NCI-H1436 treated with DMSO at 0.1 percent for 48 hours (cell line): ENCODE measurements around the gene AP5Z1.

Experiments used
- DNase-seq: peaks from one replicate; lab custom pipeline; 2025; lab: John Stamatoyannopoulos, UW

Gene AP5Z1

GRCh38 chr7:4766666-4767519, 8.5 kb upstream of the AP5Z1 start:
- DNase-seq: no peak

- DNase-seq: no peak
Observed at GRCh38 chr7:4768597-4769569, 6.5 kb upstream of the AP5Z1 start.

DNA sequence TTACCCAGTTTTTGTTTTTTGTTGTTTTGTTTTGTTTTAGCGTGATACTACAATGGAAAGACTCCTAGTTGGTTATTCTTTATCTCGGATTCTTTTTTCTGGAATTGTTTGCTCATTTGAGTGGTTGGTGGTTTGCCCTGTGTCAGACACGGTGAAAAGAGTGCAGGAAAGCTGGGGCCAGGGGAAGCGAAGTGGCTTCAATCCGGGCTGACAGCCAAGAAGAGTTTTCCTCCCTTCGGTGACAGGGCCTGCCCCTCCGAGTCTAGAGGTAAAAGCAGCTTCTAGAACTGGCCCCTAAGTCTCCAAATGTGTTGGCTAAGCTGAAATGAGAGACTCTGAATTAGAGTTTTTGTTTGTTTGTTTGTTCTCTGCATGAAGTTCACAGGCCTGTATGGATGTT, 5.7 kb upstream of the AP5Z1 start:
- DNase-seq: no peak

GRCh38 chr7:4770886-4771285, 4.5 kb upstream of the AP5Z1 start:
- no peak for DNase-seq

GRCh38 chr7:4771737-4772136, 3.7 kb upstream of the AP5Z1 start:
- DNase-seq: no peak

- DNase-seq: no peak
Observed at GRCh38 chr7:4772306-4772705, 3.1 kb upstream of the AP5Z1 start.

DNA sequence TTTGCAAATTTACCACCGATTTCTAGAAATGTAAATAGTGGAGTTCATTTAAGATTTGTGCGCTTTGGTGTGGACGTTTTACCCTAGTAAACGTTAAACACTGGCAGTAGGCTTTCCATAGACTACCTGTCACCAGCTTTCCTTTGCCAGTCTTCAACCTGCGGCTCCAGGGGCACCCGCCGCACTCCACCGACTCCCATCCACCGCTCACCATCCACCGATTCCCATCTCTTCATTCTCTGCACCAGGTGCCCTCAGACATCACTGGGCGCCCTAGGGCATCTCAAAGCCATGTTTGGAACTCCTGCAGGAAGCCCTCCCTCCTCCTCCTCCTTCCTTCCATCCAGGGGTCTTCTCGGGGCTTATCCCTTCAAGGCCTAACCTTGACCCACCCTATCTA, 1.4 kb upstream of the AP5Z1 start:
- no peak for DNase-seq

DNA sequence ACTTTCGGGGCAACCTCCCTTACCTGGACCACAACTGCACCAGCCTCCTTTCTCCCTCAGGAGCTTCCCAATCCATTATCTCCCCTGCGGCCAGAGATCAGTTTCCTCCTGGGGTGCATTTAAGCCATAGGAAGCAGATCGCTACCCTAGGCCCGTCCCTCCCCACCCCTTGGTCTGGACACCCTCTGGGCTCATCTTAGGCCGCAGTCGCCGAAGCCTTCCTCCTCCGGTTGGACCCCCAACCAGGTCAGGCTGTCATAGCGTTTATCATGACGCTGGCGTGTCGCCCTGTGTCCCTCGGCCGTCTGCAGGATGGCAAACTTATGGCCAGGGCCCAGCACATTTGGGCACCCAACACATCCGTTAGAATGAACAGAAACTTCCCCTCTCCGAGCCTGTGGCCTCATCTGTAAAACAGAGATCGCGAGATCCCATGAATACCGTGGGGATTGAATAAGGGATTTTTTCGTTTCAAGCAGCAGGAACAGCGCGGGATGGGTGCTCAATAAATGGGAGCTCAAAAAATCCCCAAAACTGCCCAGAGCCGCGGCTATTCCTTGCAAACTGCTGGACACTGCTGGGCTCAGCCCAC, 669 bp upstream of the AP5Z1 start:
- DNase-seq: no peak

DNA sequence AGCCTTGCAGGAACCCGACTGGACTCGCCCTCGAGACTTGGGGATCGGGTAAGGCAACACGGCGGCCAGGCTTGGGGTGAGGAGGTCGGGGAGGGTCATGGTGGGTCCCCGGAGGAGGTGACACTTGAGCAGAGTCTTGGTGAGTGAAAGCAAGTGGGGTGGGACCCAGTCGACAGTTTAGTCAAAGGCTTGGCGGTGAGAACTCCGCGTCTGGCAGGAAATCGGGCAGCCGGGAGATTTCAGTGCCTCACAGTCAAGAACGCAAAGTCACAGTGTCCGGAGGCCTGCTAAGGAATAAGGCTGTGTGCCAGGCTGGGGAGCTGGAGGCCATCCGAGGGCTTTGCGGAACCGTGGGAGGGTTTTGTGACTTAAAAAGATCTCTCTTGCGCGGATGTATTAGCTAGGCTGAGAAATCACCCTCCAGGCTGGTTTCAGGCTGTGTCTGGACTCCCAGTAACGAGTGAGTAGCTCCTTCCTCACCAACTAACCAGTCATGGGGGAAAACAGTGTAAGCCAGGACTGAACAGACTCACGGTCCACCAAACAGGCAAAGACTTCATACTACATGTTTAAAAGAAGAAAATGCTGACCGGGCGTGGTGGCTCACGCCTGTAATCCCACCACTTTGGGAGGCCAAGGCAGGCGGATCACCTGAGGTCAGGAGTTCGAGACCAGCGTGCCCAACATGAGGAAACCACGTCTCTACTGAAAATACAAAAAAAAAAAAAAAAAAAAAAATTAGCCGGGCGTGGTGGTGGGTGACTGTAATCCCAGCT, 613 bp downstream of the AP5Z1 start:
- DNase-seq: no peak

GRCh38 chr7:4779118-4779517, 3.7 kb downstream of the AP5Z1 start:
- no peak for DNase-seq

DNA sequence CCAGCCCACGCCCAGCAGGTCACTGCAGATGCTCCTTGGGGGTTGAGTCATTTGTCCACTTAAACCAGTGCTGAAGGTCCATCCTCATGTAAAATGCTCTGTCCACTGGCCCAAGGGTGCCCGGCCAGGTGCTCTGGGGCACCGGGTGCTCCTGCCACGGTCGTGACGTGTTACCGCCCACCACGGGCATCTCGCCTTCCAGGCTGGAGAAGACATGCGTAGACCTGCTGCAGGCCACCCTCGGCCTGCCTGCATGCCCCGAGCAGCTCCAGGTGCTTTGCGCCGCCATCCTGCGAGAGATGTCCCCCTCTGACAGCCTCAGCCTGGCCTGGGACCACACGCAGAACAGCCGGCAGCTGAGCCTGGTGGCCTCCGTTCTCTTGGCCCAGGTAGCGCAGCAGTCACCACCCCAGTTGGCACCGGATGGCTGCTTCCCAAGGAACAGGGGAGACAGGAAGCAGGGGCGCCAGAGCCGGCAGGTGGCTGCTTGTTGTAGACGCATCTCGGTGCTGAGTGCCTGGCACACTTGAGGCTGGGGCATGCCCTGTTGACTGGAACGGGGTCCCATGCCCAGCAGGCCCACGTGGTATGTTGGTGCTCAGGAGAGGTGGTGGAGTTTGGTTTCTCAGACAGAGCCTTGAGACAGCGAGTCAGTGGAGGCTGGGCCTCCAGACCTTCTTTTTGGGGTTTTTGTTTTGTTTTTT, 6.1 kb downstream of the AP5Z1 start:
- DNase-seq: no peak

GRCh38 chr7:4782333-4783291, 7.2 kb downstream of the AP5Z1 start:
- no peak for DNase-seq

DNA sequence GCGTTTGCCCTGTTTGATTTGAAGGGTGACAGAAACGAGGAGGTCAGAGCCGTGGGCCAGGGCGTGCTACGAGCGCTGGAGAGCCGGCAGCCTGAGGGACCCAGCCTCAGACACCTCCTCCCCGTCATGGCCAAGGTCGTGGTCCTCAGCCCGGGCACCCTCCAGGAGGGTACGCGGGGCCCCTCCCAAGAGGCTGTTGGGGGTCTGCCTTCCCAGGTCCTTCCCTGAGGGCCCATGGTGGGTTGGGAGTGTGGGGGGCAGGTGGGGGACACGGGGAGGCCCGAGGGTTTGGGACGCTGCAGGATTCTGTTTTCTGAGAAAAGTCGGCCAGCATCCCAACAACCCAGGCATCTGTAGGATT, 7.8 kb downstream of the AP5Z1 start:
- no peak for DNase-seq

- DNase-seq: no peak
Observed at GRCh38 chr7:4783762-4784351, 8.4 kb downstream of the AP5Z1 start.

DNA sequence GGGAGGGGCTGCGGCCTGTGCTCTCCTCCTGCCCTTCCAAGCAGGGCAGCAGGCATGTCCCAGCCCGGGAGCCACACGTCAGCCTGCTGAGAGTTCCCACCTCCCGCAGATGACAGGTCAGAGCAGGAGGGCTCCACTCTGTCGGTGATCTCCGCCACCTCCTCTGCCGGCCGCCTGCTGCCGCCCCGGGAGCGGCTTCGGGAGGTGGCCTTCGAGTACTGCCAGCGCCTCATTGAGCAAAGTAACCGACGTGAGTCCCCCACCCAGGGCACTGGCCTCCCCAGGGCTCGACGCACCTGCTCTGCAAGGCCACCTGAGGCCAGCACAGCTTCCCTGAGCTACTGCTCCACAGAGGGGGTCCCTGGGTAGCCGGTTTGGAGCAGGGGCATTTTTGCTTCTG, 9.4 kb downstream of the AP5Z1 start:
- no peak for DNase-seq

DNA sequence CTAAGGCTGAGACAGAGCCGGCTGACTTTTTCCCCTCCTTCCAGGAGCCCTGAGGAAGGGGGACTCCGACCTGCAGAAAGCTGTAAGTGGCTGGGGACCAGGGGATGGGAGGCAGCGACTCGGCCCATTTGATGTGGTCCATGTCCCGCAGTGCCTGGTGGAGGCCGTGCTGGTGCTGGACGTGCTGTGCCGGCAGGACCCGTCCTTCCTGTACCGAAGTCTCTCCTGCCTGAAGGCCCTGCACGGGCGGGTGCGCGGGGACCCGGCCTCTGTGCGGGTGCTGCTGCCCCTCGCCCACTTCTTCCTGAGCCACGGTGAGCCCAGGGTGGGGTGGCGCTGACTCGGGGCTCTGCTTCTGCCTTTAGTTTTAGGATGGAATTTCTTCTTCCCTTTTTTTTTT, 9.9 kb downstream of the AP5Z1 start:
- no peak for DNase-seq

DNA sequence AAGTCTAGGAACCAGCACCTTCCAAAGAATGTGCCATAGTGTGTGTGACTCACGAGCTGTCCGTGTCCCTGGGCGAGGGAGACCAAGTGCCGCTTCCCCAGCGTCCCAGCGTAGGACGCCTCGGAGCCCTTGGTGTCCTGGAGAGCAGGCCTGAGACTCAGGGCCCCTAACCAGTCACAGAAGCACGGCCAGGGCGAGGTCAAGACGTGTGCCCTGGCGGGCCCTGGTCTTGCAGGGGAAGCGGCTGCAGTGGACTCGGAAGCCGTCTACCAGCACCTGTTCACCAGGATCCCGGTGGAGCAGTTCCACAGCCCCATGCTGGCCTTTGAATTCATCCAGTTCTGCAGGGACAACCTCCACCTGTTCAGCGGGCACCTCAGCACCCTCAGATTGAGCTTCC, 10.6 kb downstream of the AP5Z1 start:
- no peak for DNase-seq

- no peak for DNase-seq
Observed at GRCh38 chr7:4787541-4787940, 12.1 kb downstream of the AP5Z1 start.

- DNase-seq: no peak
Observed at GRCh38 chr7:4787947-4788626, 12.7 kb downstream of the AP5Z1 start.
